Fibroblast of peridontal ligament (primary cell): Measurements from ENCODE around the gene PARD3B.

Experiments used
- DNase-seq: peaks from one replicate; pipeline ENCODE4 v3.0.0-alpha.2; 2010; ENCODE audit errors: extremely low read depth

The PARD3B gene

DNA sequence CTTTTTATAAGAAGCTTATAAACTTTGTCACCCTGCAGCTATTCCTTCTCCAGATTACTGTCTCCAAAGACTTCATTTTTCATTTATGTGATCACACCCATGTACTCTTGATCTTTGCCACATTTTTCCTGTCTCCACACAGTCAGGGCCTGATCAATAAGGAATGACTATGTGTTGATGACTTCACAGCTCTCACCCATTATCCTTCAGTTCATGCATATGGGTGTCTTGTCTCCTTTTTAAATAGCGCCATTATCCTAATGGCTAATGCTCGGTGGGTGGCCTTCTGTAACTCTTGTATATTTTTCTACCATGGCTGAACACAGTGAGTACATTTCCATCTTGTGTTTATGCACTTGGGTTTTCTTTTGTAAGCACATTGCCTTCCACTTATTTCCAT lies 801.4 kb downstream of the PARD3B start:
- DNase-seq = no peak

DNA sequence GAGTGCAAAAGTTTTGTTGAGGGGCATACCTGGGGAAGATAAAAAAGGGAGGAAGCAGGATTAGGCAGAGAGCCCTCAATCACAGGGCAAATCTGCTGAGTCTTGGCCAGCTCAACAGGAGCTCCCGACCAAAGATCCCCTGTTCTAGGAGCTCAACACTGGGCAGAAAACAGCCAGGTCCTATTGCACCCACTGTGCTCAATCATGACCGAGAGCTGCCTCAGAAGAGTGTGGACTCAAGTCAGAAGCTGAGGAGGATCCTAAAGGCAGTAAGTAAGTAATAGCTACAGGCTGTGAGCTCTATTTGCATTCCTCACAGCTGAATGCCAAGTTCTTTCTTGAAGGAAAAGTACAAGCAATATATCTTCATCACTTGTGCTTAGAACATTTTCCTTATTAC lies 802.6 kb downstream of the PARD3B start:
- DNase-seq = peak; percentile 8

DNA sequence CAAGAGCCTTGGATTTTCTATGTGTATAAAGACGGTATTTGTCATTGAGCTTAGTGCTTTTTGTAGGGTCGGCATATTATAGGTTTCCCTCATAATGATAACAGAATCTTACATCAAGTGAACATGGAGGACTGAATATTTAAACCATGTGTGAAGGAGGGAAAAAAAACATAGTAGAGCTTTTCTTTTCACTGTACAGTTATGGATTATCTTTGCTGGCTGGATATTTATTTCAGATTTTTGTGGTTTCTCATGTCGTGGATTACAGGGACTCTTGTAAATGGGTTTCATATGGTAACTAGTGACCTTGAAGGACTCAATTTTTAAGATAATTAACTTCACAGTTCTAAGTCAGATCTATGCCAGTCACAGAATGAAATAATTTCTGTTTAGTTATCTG lies 806.8 kb downstream of the PARD3B start:
- DNase-seq = peak; percentile 65

GRCh38 chr2:205352593-205352992 lies 807.3 kb downstream of the PARD3B start:
- DNase-seq = peak; percentile 54

DNA sequence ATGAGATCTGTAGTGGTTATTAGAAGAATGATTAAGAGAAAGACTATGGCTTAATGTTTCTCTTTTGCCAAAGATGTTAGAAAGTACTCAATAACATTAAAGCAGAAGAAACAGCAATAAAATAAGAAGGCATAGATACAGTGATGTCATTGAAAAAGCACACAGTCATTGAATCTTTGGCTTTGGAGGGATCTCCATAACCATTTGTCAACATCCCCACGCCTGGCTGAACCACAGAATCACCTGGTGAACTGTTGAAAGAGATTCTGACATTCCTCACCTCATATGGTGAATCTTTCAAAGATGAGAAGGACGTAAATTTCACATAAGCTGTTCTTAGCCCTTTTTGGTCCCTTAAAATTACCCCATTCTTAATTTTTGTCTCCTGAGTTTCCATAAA lies 812.5 kb downstream of the PARD3B start:
- no peak for DNase-seq

DNA sequence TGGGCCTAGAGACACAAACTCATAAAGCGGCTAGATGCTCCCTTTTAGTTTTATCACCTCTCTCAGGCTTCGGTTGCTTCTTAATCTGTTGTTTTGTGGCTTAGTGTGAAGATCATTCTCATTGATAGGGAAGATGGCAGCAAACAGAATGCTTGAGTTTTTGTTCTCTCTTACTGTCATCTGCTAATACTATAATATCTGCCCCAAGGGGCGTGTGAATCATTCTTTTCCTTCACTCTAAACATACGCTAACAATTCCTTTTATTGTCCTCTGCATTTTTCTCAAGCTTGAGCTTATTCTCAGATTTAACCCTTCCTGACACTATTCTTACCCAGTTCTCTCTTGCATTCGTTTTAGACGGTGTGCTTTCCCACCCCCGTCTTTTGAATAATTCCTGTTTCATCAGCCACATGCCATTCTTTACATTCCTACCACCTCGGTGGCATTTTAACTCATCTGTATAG lies 813.1 kb downstream of the PARD3B start:
- peak; percentile 8 for DNase-seq

GRCh38 chr2:205361272-205361671 lies 816.0 kb downstream of the PARD3B start:
- DNase-seq = no peak

DNA sequence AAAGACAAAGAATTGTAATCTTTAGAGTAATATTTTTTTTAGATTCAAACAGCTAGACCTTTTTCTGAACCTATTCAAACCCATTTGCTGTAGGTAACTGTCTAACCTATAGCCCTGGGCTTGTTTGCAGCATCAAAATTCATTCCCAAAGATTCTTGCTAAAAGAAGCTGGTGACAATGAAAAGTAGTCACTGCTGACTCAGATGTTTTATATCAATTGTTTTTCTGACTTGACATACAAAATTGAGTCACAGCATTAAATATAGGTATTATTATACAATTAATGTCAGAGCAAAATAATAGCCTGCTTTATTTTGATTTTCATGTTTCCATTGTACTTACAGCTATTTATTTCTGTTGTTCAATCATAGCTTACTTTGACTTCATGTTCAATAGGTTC lies 816.7 kb downstream of the PARD3B start:
- no peak for DNase-seq

DNA sequence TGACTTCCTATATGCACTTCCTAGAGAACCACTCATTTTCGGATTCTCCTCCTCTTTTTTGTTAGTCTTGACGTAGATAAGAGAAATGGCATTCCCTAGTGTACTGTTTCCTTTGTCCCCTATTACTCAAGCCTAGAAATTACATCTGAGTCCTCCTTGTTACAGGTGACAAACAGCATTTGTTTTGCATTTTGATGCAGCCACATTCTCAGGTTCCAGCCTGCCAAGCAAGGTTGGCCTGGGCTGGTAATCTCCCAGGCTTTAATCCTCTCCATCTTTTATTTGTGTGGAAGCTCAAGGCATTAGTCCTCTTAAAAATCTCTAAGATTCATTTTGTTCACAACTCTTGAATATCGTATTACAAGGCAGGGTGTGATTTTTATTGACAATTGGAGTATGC lies 819.0 kb downstream of the PARD3B start:
- no peak for DNase-seq

DNA sequence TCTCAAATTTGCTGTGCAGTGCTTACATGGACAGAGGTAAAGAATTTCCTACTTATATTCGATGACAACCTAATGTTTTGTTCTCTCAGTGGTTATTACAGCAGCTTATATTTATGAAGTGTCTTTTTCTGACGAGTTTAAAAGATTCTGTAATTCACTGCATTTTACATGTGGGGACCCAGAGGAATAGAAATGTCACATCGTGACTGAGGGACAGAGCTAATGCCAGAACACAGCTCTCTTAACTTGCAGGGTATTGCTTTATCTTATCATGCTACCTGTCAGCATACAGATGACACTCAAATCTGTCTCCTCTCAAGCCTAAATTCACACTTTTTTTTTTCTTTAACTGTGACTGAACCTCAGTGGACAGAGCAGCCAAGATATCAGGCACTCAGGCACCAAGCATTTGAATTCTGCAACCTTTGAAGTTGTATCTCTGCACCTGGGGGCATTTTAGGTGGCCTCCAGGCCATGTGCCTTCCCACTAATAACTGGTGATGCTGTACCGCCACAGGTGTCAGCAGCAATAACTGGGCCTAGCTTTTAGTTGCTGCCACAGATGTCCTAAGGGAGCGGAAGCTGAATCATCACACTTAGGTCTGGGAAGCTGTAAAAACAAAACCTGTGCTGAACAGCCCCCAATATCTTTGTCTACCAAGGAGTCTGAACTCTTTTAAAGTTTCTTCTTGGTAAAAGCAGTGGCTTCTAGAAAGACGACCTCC lies 821.2 kb downstream of the PARD3B start:
- DNase-seq = no peak

- peak; percentile 76 for DNase-seq
Observed at GRCh38 chr2:205367331-205367935, 822.2 kb downstream of the PARD3B start.

DNA sequence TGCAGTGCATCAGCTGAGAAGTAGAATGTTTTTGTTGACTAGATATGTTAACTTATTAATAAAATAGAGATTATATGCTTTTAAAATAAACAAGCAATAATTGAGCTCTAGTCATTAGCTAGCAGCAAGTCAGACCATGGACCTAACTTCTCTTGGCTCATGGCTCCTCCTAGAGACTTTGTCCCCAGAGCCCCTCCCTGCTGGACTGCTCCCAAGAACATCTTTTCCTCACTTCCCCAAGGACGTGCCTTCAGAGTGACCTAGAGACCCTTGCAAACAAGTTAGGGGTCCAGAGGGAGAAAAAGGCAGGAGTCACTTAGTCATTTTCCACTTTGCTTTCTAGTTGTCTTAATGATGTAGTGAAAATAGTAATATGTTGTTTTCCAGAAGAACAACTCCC lies 824.5 kb downstream of the PARD3B start:
- DNase-seq = no peak

- DNase-seq = no peak
Observed at GRCh38 chr2:205370726-205371125, 825.5 kb downstream of the PARD3B start.

DNA sequence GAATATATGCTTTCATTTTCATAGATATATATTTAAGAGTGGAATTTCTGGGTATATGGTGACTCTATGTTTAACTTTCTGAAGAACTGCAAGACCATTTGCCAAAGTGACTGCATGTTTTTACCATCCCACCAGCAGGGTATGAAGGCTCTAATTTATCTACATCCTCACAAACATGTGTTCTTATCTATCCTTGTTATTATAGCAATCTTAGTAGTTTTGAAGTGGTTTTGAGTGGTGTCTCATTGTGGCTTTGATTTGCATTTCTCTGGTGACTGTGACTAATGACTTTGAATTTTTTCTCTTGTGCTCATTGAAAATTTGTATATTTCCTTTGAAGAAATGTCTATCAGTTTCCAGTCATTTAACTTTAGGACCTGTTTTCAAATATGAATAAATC lies 826.9 kb downstream of the PARD3B start:
- peak; percentile 40 for DNase-seq

- DNase-seq = peak; percentile 46
Observed at GRCh38 chr2:205375461-205376448, 830.5 kb downstream of the PARD3B start.

DNA sequence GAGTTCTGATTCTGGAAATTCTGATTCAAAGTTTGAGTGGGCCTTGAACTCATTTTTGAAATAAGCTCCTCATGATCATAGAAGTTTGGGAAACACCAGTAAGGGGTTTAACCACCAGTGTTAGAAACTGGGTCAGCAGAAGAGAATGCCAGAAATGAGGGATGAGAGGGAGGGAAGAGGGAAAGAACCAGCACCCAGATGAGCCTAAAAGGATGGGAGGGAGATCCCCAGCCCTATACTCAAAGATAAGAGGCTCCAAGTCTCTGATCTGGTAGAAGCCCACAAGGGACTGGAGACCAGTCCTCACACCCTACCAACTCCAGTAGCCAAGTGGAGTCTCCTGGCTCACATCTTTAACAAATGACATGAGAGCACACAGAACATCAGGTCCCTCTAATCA lies 832.0 kb downstream of the PARD3B start:
- no peak for DNase-seq

- DNase-seq = no peak
Observed at GRCh38 chr2:205383601-205384000, 838.3 kb downstream of the PARD3B start.

DNA sequence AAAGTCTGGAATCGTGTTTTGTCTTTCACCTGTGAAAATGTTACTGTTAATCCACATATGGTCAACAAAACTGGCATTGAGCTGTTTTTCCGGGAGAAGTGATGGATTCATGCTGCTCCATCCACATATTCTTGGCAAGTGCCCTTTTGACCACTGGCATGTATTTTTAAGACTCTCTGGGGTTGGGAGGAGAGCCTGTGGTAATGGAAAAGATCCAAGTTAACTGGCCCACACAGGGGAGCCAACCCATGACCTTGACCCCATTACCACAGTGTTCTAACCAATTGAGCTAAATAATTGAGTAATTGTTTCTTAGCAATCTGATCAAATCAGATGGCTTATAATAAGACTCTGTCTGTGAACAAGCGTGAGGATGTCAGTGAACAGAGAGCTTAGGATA lies 840.8 kb downstream of the PARD3B start:
- peak; percentile 86 for DNase-seq

- DNase-seq = peak; percentile 32
Observed at GRCh38 chr2:205387350-205388055, 842.2 kb downstream of the PARD3B start.

GRCh38 chr2:205390866-205391265 lies 845.6 kb downstream of the PARD3B start:
- no peak for DNase-seq

DNA sequence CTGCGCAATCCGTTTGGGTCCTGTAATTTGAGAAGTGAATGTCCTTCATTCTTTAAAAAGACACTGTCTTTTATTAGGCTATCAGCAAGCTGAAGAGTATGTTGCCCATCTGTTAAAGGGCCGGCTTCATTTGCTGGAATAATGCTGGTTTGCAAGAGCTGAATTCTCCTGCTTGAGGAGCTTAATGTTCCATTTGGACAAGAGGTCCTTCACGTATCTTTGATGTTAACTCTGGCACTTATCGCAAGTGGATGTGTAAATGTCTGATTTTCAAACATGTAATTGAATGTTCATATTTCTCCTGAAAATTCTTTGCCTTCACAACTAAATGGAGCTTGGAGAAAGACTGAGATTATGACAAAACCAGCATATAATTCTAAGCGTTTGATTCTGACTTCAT lies 856.2 kb downstream of the PARD3B start:
- no peak for DNase-seq

DNA sequence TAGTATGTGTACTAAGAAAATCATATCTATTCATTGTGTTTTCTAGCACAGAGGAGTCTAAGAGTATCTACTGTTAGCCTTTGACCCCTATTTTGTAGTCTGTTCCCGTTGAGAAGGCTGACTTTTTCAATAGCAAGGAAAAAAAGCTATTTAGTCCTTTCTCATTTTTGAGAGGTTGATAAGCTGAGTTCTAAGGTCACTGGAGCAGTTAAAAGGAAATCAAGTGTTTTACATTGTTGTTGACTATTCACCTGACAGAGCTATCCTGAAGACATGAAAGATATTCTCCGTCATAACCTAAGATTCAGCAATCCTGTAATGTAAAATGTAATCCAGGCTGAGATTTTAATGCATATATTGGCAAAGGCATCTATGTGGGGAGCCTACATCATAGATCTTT lies 856.7 kb downstream of the PARD3B start:
- DNase-seq = no peak
